GM12873 (cell line): Measurements from ENCODE around the gene OCLN.

ENCODE experiments used
- CTCF ChIP-seq: IDR thresholded peaks from 2 replicates; pipeline ENCODE4 v1.5.1; 2012; ENCODE audit warnings: low read depth, mild to moderate bottlenecking, moderate library complexity, low read length, control low read depth; ENCODE audit not compliant: insufficient read depth; ENCODE audit errors: missing control alignments

The OCLN gene

GRCh38 chr5:69467442-69468225 is 25.0 kb upstream of the OCLN start:
- TF ChIP-seq CTCF: no peak

GRCh38 chr5:69468631-69469030 is 24.0 kb upstream of the OCLN start:
- TF ChIP-seq CTCF: no peak

GRCh38 chr5:69477170-69477569 is 15.4 kb upstream of the OCLN start:
- no peak for TF ChIP-seq CTCF

- no peak for TF ChIP-seq CTCF
These were observed 7.7 kb upstream of the OCLN start for GRCh38 chr5:69484891-69485290.

- TF ChIP-seq CTCF: no peak
These were observed 7.1 kb upstream of the OCLN start for GRCh38 chr5:69485471-69485870.

- TF ChIP-seq CTCF: no peak
These were observed 3.3 kb upstream of the OCLN start for GRCh38 chr5:69489246-69489645.

- TF ChIP-seq CTCF: no peak
These were observed 1.6 kb upstream of the OCLN start for GRCh38 chr5:69491027-69491426.
